K562 (cell line): ENCODE measurements around the gene MRPL11. TPM values are rescaled to one million over a fixed set of nuclear protein-coding genes. Genes with fewer than 3 reads are reported as not detected.

Experiments used
- ARID3A ChIP-seq: IDR thresholded peaks from 2 replicates; pipeline ENCODE4 v1.6.1; 2012; ENCODE audit warnings: low read depth, low read length, improper control_type of control experiment, borderline replicate concordance
- DIDO1 ChIP-seq: fragments of 450-650 bp; IDR thresholded peaks from 2 replicates; pipeline ENCODE4 v1.6.1; 2016; ENCODE audit warnings: low read depth, missing biosample characterization, missing genetic modification characterization
- ELF1 ChIP-seq: fragments of 200-800 bp; sonication (Bioruptor generic); IDR thresholded peaks from 2 replicates; pipeline ENCODE4 v1.6.1; 2016; ENCODE audit warnings: missing genetic modification characterization, missing compliant biosample characterization
- ELF4 ChIP-seq: fragments of 450-650 bp; formaldehyde crosslinking; IDR thresholded peaks from 2 replicates; pipeline ENCODE4 v1.4.0; 2022; ENCODE audit warnings: missing genetic modification characterization
- EWSR1 ChIP-seq: fragments of 450-650 bp; IDR thresholded peaks from 2 replicates; pipeline ENCODE4 v1.6.1; 2018; ENCODE audit warnings: borderline replicate concordance, mild to moderate bottlenecking, low read depth, moderate library complexity; ENCODE audit not compliant: partially characterized antibody
- HCFC1 ChIP-seq: IDR thresholded peaks from 2 replicates; pipeline ENCODE4 v1.6.1; 2012; ENCODE audit warnings: low read depth, low read length, improper control_type of control experiment
- LEF1 ChIP-seq: fragments of 450-650 bp; IDR thresholded peaks from 2 replicates; pipeline ENCODE4 v1.6.1; 2016; ENCODE audit warnings: mild to moderate bottlenecking
- MXI1 ChIP-seq: IDR thresholded peaks from 2 replicates; pipeline ENCODE4 v1.6.1; 2011; ENCODE audit warnings: low read depth, mild to moderate bottlenecking, improper control_type of control experiment, low read length
- NBN ChIP-seq: fragments of 450-650 bp; IDR thresholded peaks from 2 replicates; pipeline ENCODE4 v1.6.1; 2016; ENCODE audit warnings: low read depth, mild to moderate bottlenecking
- RBFOX2 ChIP-seq: fragments of 200-400 bp; formaldehyde crosslinking; IDR thresholded peaks from 2 replicates; pipeline ENCODE4 v1.6.1; 2017; ENCODE audit warnings: low read depth, mild to moderate bottlenecking, low read length, moderate library complexity
- RBM15 ChIP-seq: fragments of 200-400 bp; formaldehyde crosslinking; IDR thresholded peaks from 2 replicates; pipeline ENCODE4 v1.6.1; 2018; ENCODE audit warnings: mild to moderate bottlenecking, low read length, moderate library complexity; ENCODE audit not compliant: insufficient read depth
- RBM17 ChIP-seq: fragments of 200-400 bp; formaldehyde crosslinking; IDR thresholded peaks from 2 replicates; pipeline ENCODE4 v1.6.1; 2017; ENCODE audit warnings: low read depth, mild to moderate bottlenecking, low read length, borderline replicate concordance
- SIN3B ChIP-seq: fragments of 450-650 bp; IDR thresholded peaks from 2 replicates; pipeline ENCODE4 v1.6.1; 2017; ENCODE audit warnings: low read depth, mild to moderate bottlenecking, moderate library complexity
- ZFX ChIP-seq: sonication (generic); formaldehyde crosslinking; IDR thresholded peaks from 2 replicates; pipeline ENCODE4 v1.8.0; 2022; ENCODE audit warnings: mild to moderate bottlenecking, missing genetic modification reagents, moderate library complexity
- ZMIZ1 ChIP-seq, 2 experiments: fragments of 150-350 bp in 1 of 2; IDR thresholded peaks; 2 replicates each; pipeline ENCODE4 v1.6.1; 2012 to 2016; ENCODE audit warnings: low read depth in 2 of 2, low read length in 2 of 2, mild to moderate bottlenecking in 1 of 2, moderate library complexity in 1 of 2
- ZNF175 ChIP-seq: fragments of 200-800 bp; sonication (Bioruptor generic); IDR thresholded peaks from 2 replicates; pipeline ENCODE4 v1.6.1; 2016; ENCODE audit warnings: low read depth, mild to moderate bottlenecking, missing genetic modification characterization, missing compliant biosample characterization
- ZNF212 ChIP-seq: fragments of 450-650 bp; formaldehyde crosslinking; IDR thresholded peaks from 2 replicates; pipeline ENCODE4 v1.4.0; 2020; ENCODE audit warnings: mild to moderate bottlenecking
- ZNF764 ChIP-seq: fragments of 250-450 bp; sonication (Bioruptor Pico); IDR thresholded peaks from 2 replicates; pipeline ENCODE4 v1.4.0; 2020; ENCODE audit warnings: low read depth, mild to moderate bottlenecking, moderate library complexity
- polyA plus RNA-seq, 8 experiments: library from polyadenylated mRNA; depleted of rRNA in 4 of 8; stranded (reverse) in 5 of 8; unstranded in 3 of 8; fragments of >200 nt; fragmentation: Nextera tagmentation in 2 of 8; fragmentation: Illumina TruSeq in 1 of 8; extraction: Ambion mirVana in 2 of 8; extraction: Trizol in 1 of 8; gene quantifications; 2 replicates each; pipeline versions ENCODE4 v1.2.1 to v1.2.3, GENCODE V29; 2011 to 2014; ENCODE audit warnings: inconsistent platforms in 1 of 8, missing spikeins in 1 of 8
- total RNA-seq, 7 experiments: library from RNA; depleted of rRNA in 6 of 7; stranded (reverse); fragments of >200 nt in 6 of 7; fragmentation: Illumina TruSeq in 2 of 7; extraction: Trizol in 2 of 7; gene quantifications; 2 replicates each; pipeline versions ENCODE4 v1.2.1 to v1.2.3, GENCODE V29; 2011 to 2021; ENCODE audit warnings: low replicate concordance in 1 of 7
- TF ChIP-seq, protein P1 (sequence below), 2 experiments: fragments of 450-650 bp; conservative IDR thresholded peaks; 2 replicates each; pipeline ENCODE4 v1.6.1; 2017; ENCODE audit warnings: mild to moderate bottlenecking in 2 of 2, moderate library complexity in 2 of 2

Gene MRPL11
- total and polyA plus RNA-seq, 9 of the 15 experiments (the other 6 are each of a cell fraction or from before 2014, with no cell fraction given): 33.0 to 173 (median 91.9) TPM

GRCh38 chr11:66438504-66439466 lies at the start of gene MRPL11 (continued):
- TF ChIP-seq ZNF175 (CRISPR knock-in tag) (peak; percentile 22; the same call in 1 of the 2 replicates), LEF1 (no peak), RBM15 (no peak), DIDO1 (tag) (peak; percentile 94), HCFC1 (peak; percentile 98), ZNF764 (no peak), MXI1 (no peak), ELF4 (CRISPR knock-in tag) (no peak; the same call in 1 of the 2 replicates), ZNF212 (CRISPR knock-in tag) (no peak), SIN3B (peak; percentile 98), NBN (no peak), ELF1 (peak; percentile 34; the same call in 1 of the 2 replicates), ARID3A (no peak), ZMIZ1 (IDR thresholded peaks at IDR 0.05; ENCODE audit: low read depth in 2 of 2, low read length in 2 of 2) (no peak), EWSR1 (no peak), ZFX (CRISPR knock-in tag) (peak; percentile 96), RBFOX2 (peak; percentile 87), RBM17 (no peak)
- TF ChIP-seq, protein P1, sequence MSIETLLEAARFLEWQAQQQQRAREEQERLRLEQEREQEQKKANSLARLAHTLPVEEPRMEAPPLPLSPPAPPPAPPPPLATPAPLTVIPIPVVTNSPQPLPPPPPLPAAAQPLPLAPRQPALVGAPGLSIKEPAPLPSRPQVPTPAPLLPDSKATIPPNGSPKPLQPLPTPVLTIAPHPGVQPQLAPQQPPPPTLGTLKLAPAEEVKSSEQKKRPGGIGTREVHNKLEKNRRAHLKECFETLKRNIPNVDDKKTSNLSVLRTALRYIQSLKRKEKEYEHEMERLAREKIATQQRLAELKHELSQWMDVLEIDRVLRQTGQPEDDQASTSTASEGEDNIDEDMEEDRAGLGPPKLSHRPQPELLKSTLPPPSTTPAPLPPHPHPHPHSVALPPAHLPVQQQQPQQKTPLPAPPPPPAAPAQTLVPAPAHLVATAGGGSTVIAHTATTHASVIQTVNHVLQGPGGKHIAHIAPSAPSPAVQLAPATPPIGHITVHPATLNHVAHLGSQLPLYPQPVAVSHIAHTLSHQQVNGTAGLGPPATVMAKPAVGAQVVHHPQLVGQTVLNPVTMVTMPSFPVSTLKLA (conservative IDR thresholded peaks at IDR 0.05): peak; percentile 89 to 93
